AG09319 (cell line): ENCODE results near the gene SLC25A11.

ENCODE experiments used
- DNase-seq: peaks from one replicate; pipeline ENCODE4 v3.0.0-alpha.2; 2010; ENCODE audit warnings: low read depth; ENCODE audit errors: extremely low read depth
- TF ChIP-seq, protein P1 (sequence below): IDR thresholded peaks from 2 replicates; pipeline ENCODE4 v1.5.1; 2011; ENCODE audit warnings: low read depth, mild to moderate bottlenecking, inconsistent platforms, low read length, moderate library complexity

The SLC25A11 gene

DNA sequence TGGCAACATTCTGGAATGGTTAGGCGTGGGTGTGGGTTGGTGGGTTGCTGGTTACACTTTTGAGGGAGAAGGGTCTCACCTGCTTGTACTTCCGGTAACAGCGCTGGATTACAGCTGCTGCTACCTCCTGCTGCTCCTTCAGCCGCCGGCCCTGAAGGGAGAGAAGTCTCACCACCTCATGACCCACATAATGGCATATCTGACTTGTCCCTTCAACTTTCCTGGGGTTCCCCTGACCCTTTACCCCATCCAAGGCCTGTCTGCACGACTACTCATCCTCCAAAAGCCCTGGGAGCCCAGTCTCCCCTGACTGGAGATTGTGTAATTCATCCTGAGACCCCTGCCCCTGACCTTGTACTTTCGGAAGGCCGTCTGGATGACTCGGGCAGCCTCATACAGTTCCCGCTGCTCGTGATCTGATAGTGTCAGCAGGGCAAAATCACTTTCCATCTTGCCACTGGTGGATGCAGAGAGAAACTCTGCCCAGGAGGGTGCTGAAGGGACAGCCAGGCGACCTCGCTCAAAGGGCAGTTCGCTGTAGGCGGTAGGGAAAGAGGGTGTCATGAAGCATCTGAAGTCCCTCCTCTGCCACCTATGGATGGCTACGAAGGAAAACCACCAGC lies 29.8 kb upstream of the SLC25A11 start:
- DNase-seq, result no peak
- TF ChIP-seq, protein P1, sequence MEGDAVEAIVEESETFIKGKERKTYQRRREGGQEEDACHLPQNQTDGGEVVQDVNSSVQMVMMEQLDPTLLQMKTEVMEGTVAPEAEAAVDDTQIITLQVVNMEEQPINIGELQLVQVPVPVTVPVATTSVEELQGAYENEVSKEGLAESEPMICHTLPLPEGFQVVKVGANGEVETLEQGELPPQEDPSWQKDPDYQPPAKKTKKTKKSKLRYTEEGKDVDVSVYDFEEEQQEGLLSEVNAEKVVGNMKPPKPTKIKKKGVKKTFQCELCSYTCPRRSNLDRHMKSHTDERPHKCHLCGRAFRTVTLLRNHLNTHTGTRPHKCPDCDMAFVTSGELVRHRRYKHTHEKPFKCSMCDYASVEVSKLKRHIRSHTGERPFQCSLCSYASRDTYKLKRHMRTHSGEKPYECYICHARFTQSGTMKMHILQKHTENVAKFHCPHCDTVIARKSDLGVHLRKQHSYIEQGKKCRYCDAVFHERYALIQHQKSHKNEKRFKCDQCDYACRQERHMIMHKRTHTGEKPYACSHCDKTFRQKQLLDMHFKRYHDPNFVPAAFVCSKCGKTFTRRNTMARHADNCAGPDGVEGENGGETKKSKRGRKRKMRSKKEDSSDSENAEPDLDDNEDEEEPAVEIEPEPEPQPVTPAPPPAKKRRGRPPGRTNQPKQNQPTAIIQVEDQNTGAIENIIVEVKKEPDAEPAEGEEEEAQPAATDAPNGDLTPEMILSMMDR, result no peak

DNA sequence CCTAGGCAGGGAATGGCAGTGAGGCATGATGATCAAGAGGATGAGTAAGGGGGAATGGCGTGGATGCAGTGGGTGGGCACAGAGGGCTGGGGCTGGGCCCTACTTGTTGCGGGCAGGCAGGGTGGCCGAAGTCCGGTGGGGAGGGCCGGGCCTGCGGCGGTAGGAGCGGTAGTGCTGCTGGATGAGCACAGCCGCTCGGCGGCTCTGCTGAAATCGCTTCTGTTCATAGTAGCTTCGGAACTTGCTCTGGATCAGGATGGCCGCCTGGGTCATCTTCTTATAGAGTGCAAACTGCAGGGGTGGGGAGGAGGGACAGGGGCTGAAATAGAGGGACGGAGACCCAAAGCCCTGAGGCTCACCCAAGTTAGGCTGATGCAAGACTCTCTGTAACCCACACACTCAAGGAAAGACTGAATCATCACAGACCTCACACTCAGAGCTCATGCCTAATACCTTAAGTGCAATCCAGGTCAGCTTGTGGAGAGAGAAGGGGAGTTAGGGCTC lies 29.3 kb upstream of the SLC25A11 start:
- peak; percentile 89 for DNase-seq
- TF ChIP-seq, protein P1, result no peak

- DNase-seq, result no peak
- TF ChIP-seq, protein P1, result no peak
Observed at GRCh38 chr17:4968486-4969046, 28.7 kb upstream of the SLC25A11 start.

- peak; percentile 97 for DNase-seq
- TF ChIP-seq, protein P1, result no peak
Observed at GRCh38 chr17:4967539-4968485, 28.0 kb upstream of the SLC25A11 start, which contains the start of gene SPAG7. SPAG7 (minus strand) TSS chr17:4967817; CDS start chr17:4967804, 13 bp downstream.

DNA sequence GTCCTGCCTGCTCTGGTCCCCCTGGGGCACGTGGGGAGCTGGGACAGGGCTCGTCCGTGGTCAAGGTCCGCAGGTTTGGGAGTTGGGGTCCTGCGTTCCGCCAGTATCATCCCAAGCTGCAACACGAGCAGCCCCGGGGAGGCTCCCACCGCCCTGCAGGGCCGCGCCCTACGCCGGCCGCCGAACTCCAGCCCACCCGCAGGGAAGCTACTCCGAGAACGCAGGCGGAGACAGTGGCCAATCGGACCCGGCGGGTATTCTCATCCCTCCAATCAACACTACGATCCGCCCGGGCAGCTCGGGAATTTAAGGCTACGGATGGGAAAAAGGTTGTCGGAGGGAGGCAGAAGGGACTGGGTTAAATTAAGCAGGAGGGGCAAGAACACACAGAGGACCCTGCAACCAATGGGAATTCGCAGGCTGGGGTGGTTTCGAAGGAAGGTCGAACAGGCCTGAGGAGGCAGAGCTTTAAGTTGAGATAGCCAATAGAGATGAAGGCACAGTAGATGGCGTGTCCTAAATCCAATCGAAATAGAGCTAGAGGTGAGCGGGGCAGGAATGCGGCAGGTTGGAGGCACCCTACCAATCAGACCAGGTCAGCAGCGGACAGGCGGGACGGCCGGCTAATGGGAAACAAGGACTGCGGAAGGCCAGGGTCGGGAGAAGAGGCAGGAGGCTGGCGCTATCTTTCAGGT lies 27.1 kb upstream of the SLC25A11 start:
- TF ChIP-seq, protein P1, result no peak
- DNase-seq, result peak; percentile 99

DNA sequence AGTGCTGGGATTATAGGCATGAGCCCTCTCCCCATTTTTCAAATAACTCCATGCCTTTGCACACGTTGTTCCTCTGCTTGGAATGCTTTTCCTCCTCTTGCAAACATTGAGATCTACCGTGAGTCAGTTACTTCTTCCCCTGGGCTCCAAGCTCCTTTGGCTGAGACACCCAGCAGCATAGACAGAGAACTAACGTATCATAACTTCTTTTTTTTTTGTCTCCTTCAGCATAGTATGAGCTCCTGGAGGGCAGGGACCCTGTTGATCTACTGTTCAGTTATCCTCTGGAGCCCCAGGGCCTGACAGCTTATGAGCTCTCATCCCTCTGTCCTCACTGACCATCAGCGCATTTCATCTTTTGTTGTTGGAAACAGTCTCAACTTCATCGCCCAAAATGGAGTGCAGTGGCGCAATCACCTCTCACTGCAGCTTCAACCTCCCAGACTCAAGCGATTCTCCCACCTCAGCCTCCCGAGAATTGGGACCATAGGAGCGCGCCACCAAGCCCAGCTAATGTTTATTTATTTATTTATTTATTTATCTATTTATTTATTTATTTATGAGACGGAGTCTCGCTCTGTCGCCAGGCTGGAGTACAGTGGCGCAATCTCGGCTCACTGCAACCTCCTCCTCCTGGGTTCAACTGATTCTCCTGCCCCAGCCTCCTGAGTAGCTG lies 25.6 kb upstream of the SLC25A11 start:
- TF ChIP-seq, protein P1, result no peak
- DNase-seq, result no peak
